ENCODE results near the gene KRTCAP3.
A peak's percentile ranks its signal among the peaks of the same experiment; 100 is the strongest.
"Not testable (repeated sequence)": the region's sequence is repeated elsewhere in the genome, so short reads cannot be mapped to it uniquely, and the experiment has no call there.

KRTCAP3 gene

GRCh38 chr2:27441958-27442919, at the start of gene KRTCAP3:
Gene KRTCAP3 (plus strand): TSS chr2:27442381. CDS start chr2:27442413, 32 bp downstream.
- no peak for DNase-seq (ENCODE audit: low read depth)

GRCh38 chr2:27393225-27393624, 49.0 kb upstream of the KRTCAP3 start:
- no peak for DNase-seq (ENCODE audit: low read depth)

- no peak for DNase-seq (ENCODE audit: low read depth)
Measured at GRCh38 chr2:27398962-27399361, 43.2 kb upstream of the KRTCAP3 start.

GRCh38 chr2:27400348-27401135, 41.6 kb upstream of the KRTCAP3 start:
- no peak for DNase-seq (ENCODE audit: low read depth)

GRCh38 chr2:27407798-27408491, 34.2 kb upstream of the KRTCAP3 start:
- DNase-seq (ENCODE audit: low read depth): peak; percentile 52

- DNase-seq (ENCODE audit: low read depth): no peak
Measured at GRCh38 chr2:27408601-27409320, 33.4 kb upstream of the KRTCAP3 start.

- DNase-seq (ENCODE audit: low read depth): peak; percentile 87
Measured at GRCh38 chr2:27409321-27410073, 32.7 kb upstream of the KRTCAP3 start, which contains the start of gene PPM1G. Gene PPM1G (minus strand): TSS chr2:27409591. CDS start chr2:27409422, 169 bp downstream.

- no peak for DNase-seq (ENCODE audit: low read depth)
Measured at GRCh38 chr2:27412419-27413152, 29.6 kb upstream of the KRTCAP3 start.

GRCh38 chr2:27416151-27416550, 26.0 kb upstream of the KRTCAP3 start:
- no peak for DNase-seq (ENCODE audit: low read depth)

- DNase-seq (ENCODE audit: low read depth): no peak
Measured at GRCh38 chr2:27420996-27421395, 21.2 kb upstream of the KRTCAP3 start.

- no peak for DNase-seq (ENCODE audit: low read depth)
Measured at GRCh38 chr2:27421660-27422250, 20.4 kb upstream of the KRTCAP3 start.

GRCh38 chr2:27422958-27423357, 19.2 kb upstream of the KRTCAP3 start:
- no peak for DNase-seq (ENCODE audit: low read depth)

GRCh38 chr2:27425039-27425438, 17.1 kb upstream of the KRTCAP3 start:
- DNase-seq (ENCODE audit: low read depth): not testable (repeated sequence)

GRCh38 chr2:27427863-27428212, 14.3 kb upstream of the KRTCAP3 start:
- no peak for DNase-seq (ENCODE audit: low read depth)

- DNase-seq (ENCODE audit: low read depth): peak; percentile 58
Measured at GRCh38 chr2:27428213-27428977, 13.8 kb upstream of the KRTCAP3 start, which contains the start of gene NRBP1. Gene NRBP1 (plus strand): TSS chr2:27428631. CDS start chr2:27433274, 4,643 bp downstream.

GRCh38 chr2:27428978-27429541, 13.1 kb upstream of the KRTCAP3 start:
- DNase-seq (ENCODE audit: low read depth): peak; percentile 69

- DNase-seq (ENCODE audit: low read depth): no peak
Measured at GRCh38 chr2:27431395-27431794, 10.8 kb upstream of the KRTCAP3 start.

GRCh38 chr2:27435628-27436027, 6.6 kb upstream of the KRTCAP3 start:
- no peak for DNase-seq (ENCODE audit: low read depth)
